K562 (cell line): ENCODE measurements around the gene CLDN20. TPM values are rescaled to one million over a fixed set of nuclear protein-coding genes. Genes with fewer than 3 reads are reported as not detected.
A peak's percentile ranks its signal among the peaks of the same experiment; 100 is the strongest.

ENCODE experiments used
- ARNT ChIP-seq, 2 experiments: fragments of 450-650 bp; IDR thresholded peaks; 2 replicates each; pipeline ENCODE4 v1.6.1; 2016; ENCODE audit warnings: mild to moderate bottlenecking in 1 of 2
- ATF1 ChIP-seq, 2 experiments: fragments of 450-650 bp in 1 of 2; IDR thresholded peaks; 2 replicates each; pipeline ENCODE4 v1.6.1; 2016; ENCODE audit warnings: missing compliant biosample characterization in 1 of 2, missing genetic modification characterization in 1 of 2
- EHMT2 ChIP-seq: fragments of 450-650 bp; IDR thresholded peaks from 2 replicates; pipeline ENCODE4 v1.6.1; 2018; ENCODE audit warnings: antibody characterized with exemption
- ESRRB ChIP-seq: fragments of 250-450 bp; sonication (Bioruptor Pico); IDR thresholded peaks from 2 replicates; pipeline ENCODE4 v1.5.0; 2020; ENCODE audit warnings: mild to moderate bottlenecking, moderate library complexity, borderline replicate concordance
- ETV5 ChIP-seq: sonication (generic); formaldehyde crosslinking; IDR thresholded peaks from 2 replicates; pipeline ENCODE4 v1.4.0; 2020; ENCODE audit warnings: low read depth, mild to moderate bottlenecking, missing genetic modification reagents
- FOSL1 ChIP-seq: fragments of 200-800 bp; sonication (Bioruptor generic); conservative IDR thresholded peaks from 2 replicates; pipeline ENCODE4 v1.6.1; 2016; ENCODE audit warnings: missing genetic modification characterization, missing compliant biosample characterization
- FOXA3 ChIP-seq, 2 experiments: fragments of 450-650 bp in 1 of 2; sonication (generic) in 1 of 2; formaldehyde crosslinking; IDR thresholded peaks in 1 of 2; conservative IDR thresholded peaks in 1 of 2; 2 replicates each; pipeline versions ENCODE4 v1.4.0 to v1.8.0; 2020 to 2022; ENCODE audit warnings: mild to moderate bottlenecking in 2 of 2, missing genetic modification reagents in 1 of 2
- FOXJ2 ChIP-seq: fragments of 200-800 bp; sonication (Bioruptor generic); IDR thresholded peaks from 2 replicates; pipeline ENCODE4 v1.6.1; 2016; ENCODE audit warnings: missing genetic modification characterization, missing compliant biosample characterization
- HDGF ChIP-seq: fragments of 450-650 bp; IDR thresholded peaks from 2 replicates; pipeline ENCODE4 v1.6.1; 2016
- KDM1A ChIP-seq, 2 experiments: fragments of 450-650 bp; IDR thresholded peaks; 2 replicates each; pipeline ENCODE4 v1.6.1; 2016; ENCODE audit warnings: mild to moderate bottlenecking in 2 of 2
- MAZ ChIP-seq, 2 experiments: fragments of 450-650 bp in 1 of 2; sonication (generic) in 1 of 2; formaldehyde crosslinking; IDR thresholded peaks in 1 of 2; conservative IDR thresholded peaks in 1 of 2; 2 replicates each; pipeline versions ENCODE4 v1.4.0 to v1.5.0; 2020; ENCODE audit warnings: mild to moderate bottlenecking in 1 of 2, missing genetic modification reagents in 1 of 2
- NBN ChIP-seq: fragments of 450-650 bp; IDR thresholded peaks from 2 replicates; pipeline ENCODE4 v1.6.1; 2016; ENCODE audit warnings: low read depth, mild to moderate bottlenecking
- POLR2A ChIP-seq: fragments of 450-650 bp; conservative IDR thresholded peaks from 2 replicates; pipeline ENCODE4 v1.6.1; 2016
- RBM34 ChIP-seq: fragments of 200-400 bp; formaldehyde crosslinking; IDR thresholded peaks from 2 replicates; pipeline ENCODE4 v1.6.1; 2018; ENCODE audit warnings: low read length, borderline replicate concordance; ENCODE audit not compliant: insufficient read depth
- SIX5 ChIP-seq, 2 experiments: IDR thresholded peaks; 2 replicates each; pipeline ENCODE4 v1.6.1; 2011; ENCODE audit warnings: low read length in 2 of 2, borderline replicate concordance in 1 of 2, low read depth in 1 of 2, mild to moderate bottlenecking in 1 of 2, moderate library complexity in 1 of 2; ENCODE audit not compliant: insufficient read depth in 1 of 2
- SMARCA4 ChIP-seq: fragments of 450-650 bp; IDR thresholded peaks from 2 replicates; pipeline ENCODE4 v1.6.1; 2016
- ZFP36 ChIP-seq: fragments of 150-350 bp; IDR thresholded peaks from 2 replicates; pipeline ENCODE4 v1.6.1; 2018; ENCODE audit warnings: low read length, low read depth; ENCODE audit not compliant: partially characterized antibody
- ZNF347 ChIP-seq: fragments of 450-650 bp; formaldehyde crosslinking; IDR thresholded peaks from 2 replicates; pipeline ENCODE4 v1.4.0; 2020; ENCODE audit warnings: low read depth, mild to moderate bottlenecking, moderate library complexity
- ZNF436 ChIP-seq: fragments of 250-450, 450-650 bp; sonication (Bioruptor Pico); formaldehyde crosslinking; IDR thresholded peaks from 2 replicates; pipeline ENCODE4 v1.7.0; 2020; ENCODE audit warnings: mild to moderate bottlenecking
- polyA plus RNA-seq, 8 experiments: library from polyadenylated mRNA; depleted of rRNA in 4 of 8; stranded (reverse) in 5 of 8; unstranded in 3 of 8; fragments of >200 nt; fragmentation: Nextera tagmentation in 2 of 8; fragmentation: Illumina TruSeq in 1 of 8; extraction: Ambion mirVana in 2 of 8; extraction: Trizol in 1 of 8; gene quantifications; 2 replicates each; pipeline versions ENCODE4 v1.2.1 to v1.2.3, GENCODE V29; 2011 to 2014; ENCODE audit warnings: inconsistent platforms in 1 of 8, missing spikeins in 1 of 8
- total RNA-seq, 7 experiments: library from RNA; depleted of rRNA in 6 of 7; stranded (reverse); fragments of >200 nt in 6 of 7; fragmentation: Illumina TruSeq in 2 of 7; extraction: Trizol in 2 of 7; gene quantifications; 2 replicates each; pipeline versions ENCODE4 v1.2.1 to v1.2.3, GENCODE V29; 2011 to 2021; ENCODE audit warnings: low replicate concordance in 1 of 7
- TF ChIP-seq, protein P1 (sequence below): sonication (generic); formaldehyde crosslinking; IDR thresholded peaks from 2 replicates; pipeline ENCODE4 v1.8.1; 2023; ENCODE audit warnings: mild to moderate bottlenecking, missing genetic modification reagents
- TF ChIP-seq, protein P2 (sequence below): fragments of 250-450 bp; sonication (Bioruptor Pico); IDR thresholded peaks from 2 replicates; pipeline ENCODE4 v1.5.0; 2021; ENCODE audit warnings: mild to moderate bottlenecking, borderline replicate concordance
- TF ChIP-seq, protein P3 (sequence below): fragments of 250-450 bp; sonication (Bioruptor Pico); IDR thresholded peaks from 2 replicates; pipeline ENCODE4 v1.5.1; 2021; ENCODE audit warnings: mild to moderate bottlenecking

The CLDN20 gene
- total and polyA plus RNA-seq, 9 of the 15 experiments (the other 6 are each of a cell fraction or from before 2014, with no cell fraction given), result not detected

DNA sequence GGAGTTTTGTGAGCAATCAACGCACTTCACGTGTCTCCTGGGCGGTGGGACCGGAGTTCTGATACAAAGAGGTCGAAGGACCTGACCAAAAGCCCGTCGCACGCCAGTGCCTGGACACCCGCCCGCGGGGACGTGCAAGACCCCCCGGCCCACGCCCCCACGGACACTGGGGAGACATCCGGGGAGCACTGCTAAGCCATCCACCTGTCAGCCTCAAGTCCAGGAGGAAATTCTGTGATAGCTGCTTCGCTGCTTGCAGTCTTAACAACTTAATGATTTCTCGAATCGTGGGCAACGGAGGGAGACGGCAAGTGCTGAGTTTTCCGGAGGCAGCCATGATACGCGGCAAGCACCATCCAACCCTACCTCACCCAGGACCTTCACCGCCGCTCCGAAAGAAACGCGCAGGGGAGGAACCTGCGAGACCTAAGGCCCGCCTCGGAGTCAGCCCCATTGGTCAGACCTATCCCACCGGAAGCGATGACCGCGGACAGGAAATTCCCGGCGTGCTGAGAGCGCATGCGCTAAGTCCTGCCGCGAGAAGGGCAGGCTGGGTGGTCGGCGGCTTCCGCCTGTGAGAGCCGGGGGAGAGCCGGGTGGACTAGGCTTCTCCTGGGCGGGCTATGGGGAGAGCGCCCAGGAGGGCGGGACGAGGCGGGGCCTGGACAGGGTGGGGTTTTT lies 50.4 kb downstream of the CLDN20 start, which contains the start of gene TFB1M (continued):
- TF ChIP-seq SIX5 (IDR thresholded peaks at IDR 0.05; ENCODE audit: borderline replicate concordance in 1 of 2, insufficient read depth in 1 of 2, low read depth in 1 of 2, low read length in 2 of 2) (no peak), MAZ (CRISPR knock-in tag; conservative IDR thresholded peaks at IDR 0.05 in 1 of 2, IDR thresholded peaks at IDR 0.05 in 1 of 2) (peak; percentile 42 to 64; a peak in 3 of 4 replicates), ZNF347 (CRISPR knock-in tag) (no peak), ETV5 (0 out of 2 replicates have a peak, but pooled peaks have one; percentile 28), POLR2A (peak; percentile 96), ZNF436 (CRISPR knock-in tag) (no peak), NBN (no peak), KDM1A (IDR thresholded peaks at IDR 0.05) (no peak), FOXA3 (CRISPR knock-in tag; conservative IDR thresholded peaks at IDR 0.05 in 1 of 2, IDR thresholded peaks at IDR 0.05 in 1 of 2) (0 out of 4 replicates have a peak, but pooled peaks of 1 of the 2 experiments have one; percentile 30), ZFP36 (peak; percentile 11), EHMT2 (no peak), ATF1 (CRISPR knock-in tag; IDR thresholded peaks at IDR 0.05) (no peak), ATF1 (tag; IDR thresholded peaks at IDR 0.05) (peak; percentile 54), ARNT (IDR thresholded peaks at IDR 0.05) (no peak), FOXJ2 (no peak), HDGF (0 out of 2 replicates have a peak, but pooled peaks have one; percentile 6), SMARCA4 (peak; percentile 36; the same call in 1 of the 2 replicates), FOSL1 (tag) (no peak), ESRRB (no peak), RBM34 (no peak)
- TF ChIP-seq, protein P1, sequence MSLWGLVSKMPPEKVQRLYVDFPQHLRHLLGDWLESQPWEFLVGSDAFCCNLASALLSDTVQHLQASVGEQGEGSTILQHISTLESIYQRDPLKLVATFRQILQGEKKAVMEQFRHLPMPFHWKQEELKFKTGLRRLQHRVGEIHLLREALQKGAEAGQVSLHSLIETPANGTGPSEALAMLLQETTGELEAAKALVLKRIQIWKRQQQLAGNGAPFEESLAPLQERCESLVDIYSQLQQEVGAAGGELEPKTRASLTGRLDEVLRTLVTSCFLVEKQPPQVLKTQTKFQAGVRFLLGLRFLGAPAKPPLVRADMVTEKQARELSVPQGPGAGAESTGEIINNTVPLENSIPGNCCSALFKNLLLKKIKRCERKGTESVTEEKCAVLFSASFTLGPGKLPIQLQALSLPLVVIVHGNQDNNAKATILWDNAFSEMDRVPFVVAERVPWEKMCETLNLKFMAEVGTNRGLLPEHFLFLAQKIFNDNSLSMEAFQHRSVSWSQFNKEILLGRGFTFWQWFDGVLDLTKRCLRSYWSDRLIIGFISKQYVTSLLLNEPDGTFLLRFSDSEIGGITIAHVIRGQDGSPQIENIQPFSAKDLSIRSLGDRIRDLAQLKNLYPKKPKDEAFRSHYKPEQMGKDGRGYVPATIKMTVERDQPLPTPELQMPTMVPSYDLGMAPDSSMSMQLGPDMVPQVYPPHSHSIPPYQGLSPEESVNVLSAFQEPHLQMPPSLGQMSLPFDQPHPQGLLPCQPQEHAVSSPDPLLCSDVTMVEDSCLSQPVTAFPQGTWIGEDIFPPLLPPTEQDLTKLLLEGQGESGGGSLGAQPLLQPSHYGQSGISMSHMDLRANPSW (CRISPR knock-in tag), result 0 out of 2 replicates have a peak, but pooled peaks have one; percentile 52
- TF ChIP-seq, protein P2, sequence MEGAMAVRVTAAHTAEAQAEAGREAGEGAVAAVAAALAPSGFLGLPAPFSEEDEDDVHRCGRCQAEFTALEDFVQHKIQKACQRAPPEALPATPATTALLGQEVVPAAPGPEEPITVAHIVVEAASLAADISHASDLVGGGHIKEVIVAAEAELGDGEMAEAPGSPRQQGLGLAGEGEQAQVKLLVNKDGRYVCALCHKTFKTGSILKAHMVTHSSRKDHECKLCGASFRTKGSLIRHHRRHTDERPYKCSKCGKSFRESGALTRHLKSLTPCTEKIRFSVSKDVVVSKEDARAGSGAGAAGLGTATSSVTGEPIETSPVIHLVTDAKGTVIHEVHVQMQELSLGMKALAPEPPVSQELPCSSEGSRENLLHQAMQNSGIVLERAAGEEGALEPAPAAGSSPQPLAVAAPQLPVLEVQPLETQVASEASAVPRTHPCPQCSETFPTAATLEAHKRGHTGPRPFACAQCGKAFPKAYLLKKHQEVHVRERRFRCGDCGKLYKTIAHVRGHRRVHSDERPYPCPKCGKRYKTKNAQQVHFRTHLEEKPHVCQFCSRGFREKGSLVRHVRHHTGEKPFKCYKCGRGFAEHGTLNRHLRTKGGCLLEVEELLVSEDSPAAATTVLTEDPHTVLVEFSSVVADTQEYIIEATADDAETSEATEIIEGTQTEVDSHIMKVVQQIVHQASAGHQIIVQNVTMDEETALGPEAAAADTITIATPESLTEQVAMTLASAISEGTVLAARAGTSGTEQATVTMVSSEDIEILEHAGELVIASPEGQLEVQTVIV, result no peak
- TF ChIP-seq, protein P3, sequence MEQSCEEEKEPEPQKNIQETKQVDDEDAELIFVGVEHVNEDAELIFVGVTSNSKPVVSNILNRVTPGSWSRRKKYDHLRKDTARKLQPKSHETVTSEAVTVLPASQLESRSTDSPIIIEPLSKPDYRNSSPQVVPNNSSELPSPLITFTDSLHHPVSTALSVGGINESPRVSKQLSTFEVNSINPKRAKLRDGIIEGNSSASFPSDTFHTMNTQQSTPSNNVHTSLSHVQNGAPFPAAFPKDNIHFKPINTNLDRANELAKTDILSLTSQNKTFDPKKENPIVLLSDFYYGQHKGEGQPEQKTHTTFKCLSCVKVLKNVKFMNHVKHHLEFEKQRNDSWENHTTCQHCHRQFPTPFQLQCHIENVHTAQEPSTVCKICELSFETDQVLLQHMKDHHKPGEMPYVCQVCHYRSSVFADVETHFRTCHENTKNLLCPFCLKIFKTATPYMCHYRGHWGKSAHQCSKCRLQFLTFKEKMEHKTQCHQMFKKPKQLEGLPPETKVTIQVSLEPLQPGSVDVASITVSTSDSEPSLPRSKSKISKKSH (CRISPR knock-in tag), result no peak
